Spleen (tissue), 7 donors: ENCODE results near the gene CHRNA3.

ENCODE experiments used
- POLR2A ChIP-seq, 3 donors: fragments of 450-650 bp; IDR thresholded peaks; one replicate each; pipeline ENCODE4 v1.5.1; 2017; ENCODE audit warnings: antibody characterized with exemption in 3 of 3, mild to moderate bottlenecking in 1 of 3
- TF ChIP-seq, protein P1 (sequence below), 11 experiments: fragments of 200-600 bp in 7 of 11; fragments of 450-650 bp in 4 of 11; sonication (generic) in 4 of 11; IDR thresholded peaks in 8 of 11; conservative IDR thresholded peaks in 3 of 11; 1 replicate in 7 of 11; 2 replicates in 4 of 11; pipeline versions ENCODE4 v1.4.0 to v1.8.0; 2016 to 2021; ENCODE audit warnings: antibody characterized with exemption in 11 of 11, inconsistent platforms in 4 of 11, mild to moderate bottlenecking in 1 of 11
- donor health status: DM: no; HTN: no; CAD: no; lungs with moderate emphysema.
- donor health status: DM: no; HTN: no; CAD: no.
- donor health status: DM: no; HTN: no; CAD: no.

DNA sequence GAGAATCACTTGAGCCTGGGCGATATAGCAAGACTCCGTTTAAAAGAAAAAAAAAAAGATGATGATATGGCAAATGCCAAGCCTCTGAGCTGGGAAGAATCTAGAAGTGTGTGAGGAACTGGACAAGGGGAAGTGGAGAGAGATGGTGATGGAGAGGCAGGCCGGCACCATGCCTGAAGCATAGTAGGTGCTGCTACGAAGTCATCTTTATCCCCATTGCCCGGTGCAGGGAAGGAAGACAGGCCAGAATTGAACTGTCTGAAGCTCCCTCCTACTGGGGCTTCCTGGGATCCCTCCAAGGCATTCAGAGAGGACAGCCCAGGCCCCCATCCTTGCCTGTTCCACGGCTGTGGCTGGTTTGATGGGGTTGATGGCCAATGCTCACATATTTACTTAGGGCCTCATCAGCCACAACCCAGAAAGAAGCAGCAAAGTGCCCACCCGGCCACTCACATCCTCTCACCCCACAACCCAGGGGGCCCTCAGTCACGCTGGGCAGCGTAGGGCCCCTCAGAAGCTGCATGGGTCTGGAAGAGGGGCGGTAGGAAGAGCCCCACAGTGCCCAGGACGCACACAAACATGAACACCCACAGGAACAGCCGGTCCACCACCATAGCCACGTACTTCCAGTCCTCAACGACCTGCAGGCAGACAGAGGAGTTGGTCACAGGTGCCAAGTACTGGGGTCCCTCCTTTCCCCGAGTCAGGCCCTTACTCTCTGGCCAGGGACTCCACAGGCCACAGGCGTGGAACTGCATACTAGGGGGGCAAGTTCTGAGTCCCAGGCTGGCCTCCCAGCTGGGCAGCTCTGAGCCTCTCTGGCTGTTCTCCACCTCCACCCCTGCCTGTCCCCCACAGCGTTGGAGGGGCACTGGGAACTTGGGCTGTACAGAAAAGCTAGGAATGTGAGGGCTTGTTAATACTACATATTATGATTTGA, 4.1 kb upstream of the CHRNA3 start:
- TF ChIP-seq, protein P1, sequence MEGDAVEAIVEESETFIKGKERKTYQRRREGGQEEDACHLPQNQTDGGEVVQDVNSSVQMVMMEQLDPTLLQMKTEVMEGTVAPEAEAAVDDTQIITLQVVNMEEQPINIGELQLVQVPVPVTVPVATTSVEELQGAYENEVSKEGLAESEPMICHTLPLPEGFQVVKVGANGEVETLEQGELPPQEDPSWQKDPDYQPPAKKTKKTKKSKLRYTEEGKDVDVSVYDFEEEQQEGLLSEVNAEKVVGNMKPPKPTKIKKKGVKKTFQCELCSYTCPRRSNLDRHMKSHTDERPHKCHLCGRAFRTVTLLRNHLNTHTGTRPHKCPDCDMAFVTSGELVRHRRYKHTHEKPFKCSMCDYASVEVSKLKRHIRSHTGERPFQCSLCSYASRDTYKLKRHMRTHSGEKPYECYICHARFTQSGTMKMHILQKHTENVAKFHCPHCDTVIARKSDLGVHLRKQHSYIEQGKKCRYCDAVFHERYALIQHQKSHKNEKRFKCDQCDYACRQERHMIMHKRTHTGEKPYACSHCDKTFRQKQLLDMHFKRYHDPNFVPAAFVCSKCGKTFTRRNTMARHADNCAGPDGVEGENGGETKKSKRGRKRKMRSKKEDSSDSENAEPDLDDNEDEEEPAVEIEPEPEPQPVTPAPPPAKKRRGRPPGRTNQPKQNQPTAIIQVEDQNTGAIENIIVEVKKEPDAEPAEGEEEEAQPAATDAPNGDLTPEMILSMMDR (IDR thresholded peaks at IDR 0.05 in 8 of 11, conservative IDR thresholded peaks at IDR 0.05 in 3 of 11), result no peak
- no peak for TF ChIP-seq POLR2A (IDR thresholded peaks at IDR 0.05)
